ENCODE data around the gene C14orf119.

Gene C14orf119

GRCh38 chr14:23109769-23110168 lies 14.5 kb downstream of the C14orf119 start:
- no peak for DNase-seq (ENCODE audit: low spot score)

- DNase-seq (ENCODE audit: low spot score): no peak
These were observed 15.5 kb downstream of the C14orf119 start for GRCh38 chr14:23110579-23111365.

GRCh38 chr14:23112359-23113178 lies 17.3 kb downstream of the C14orf119 start:
- DNase-seq (ENCODE audit: low spot score): no peak

GRCh38 chr14:23113431-23114119 lies 18.3 kb downstream of the C14orf119 start:
- DNase-seq (ENCODE audit: low spot score): no peak

GRCh38 chr14:23114120-23114458 lies 18.8 kb downstream of the C14orf119 start:
- no peak for DNase-seq (ENCODE audit: low spot score)

- no peak for DNase-seq (ENCODE audit: low spot score)
These were observed 19.3 kb downstream of the C14orf119 start for GRCh38 chr14:23114669-23115038.

GRCh38 chr14:23115039-23115731 lies 19.9 kb downstream of the C14orf119 start:
- DNase-seq (ENCODE audit: low spot score): peak; percentile 98

- no peak for DNase-seq (ENCODE audit: low spot score)
These were observed 20.6 kb downstream of the C14orf119 start for GRCh38 chr14:23115918-23116317.

GRCh38 chr14:23117371-23118020 lies 22.2 kb downstream of the C14orf119 start:
- no peak for DNase-seq (ENCODE audit: low spot score)

GRCh38 chr14:23118506-23119362 lies 23.4 kb downstream of the C14orf119 start, which contains the start of gene CEBPE:
Gene CEBPE (minus strand): TSS chr14:23119255. CDS start chr14:23119091, 164 bp downstream.
- DNase-seq (ENCODE audit: low spot score): no peak

GRCh38 chr14:23119363-23120327 lies 24.3 kb downstream of the C14orf119 start:
- DNase-seq (ENCODE audit: low spot score): no peak

- DNase-seq (ENCODE audit: low spot score): peak; percentile 90
These were observed 25.4 kb downstream of the C14orf119 start for GRCh38 chr14:23120541-23121251.

- DNase-seq (ENCODE audit: low spot score): peak; percentile 69
These were observed 26.1 kb downstream of the C14orf119 start for GRCh38 chr14:23121361-23121771.

GRCh38 chr14:23122086-23122485 lies 26.8 kb downstream of the C14orf119 start:
- DNase-seq (ENCODE audit: low spot score): no peak

- DNase-seq (ENCODE audit: low spot score): peak; percentile 52
These were observed 28.1 kb downstream of the C14orf119 start for GRCh38 chr14:23123419-23123818.

- DNase-seq (ENCODE audit: low spot score): no peak
These were observed 29.1 kb downstream of the C14orf119 start for GRCh38 chr14:23124337-23124954.

GRCh38 chr14:23125011-23125410 lies 29.7 kb downstream of the C14orf119 start:
- peak; percentile 59 for DNase-seq (ENCODE audit: low spot score)

GRCh38 chr14:23125933-23126524 lies 30.7 kb downstream of the C14orf119 start:
- DNase-seq (ENCODE audit: low spot score): no peak

All from AG08395 (cell line).